NCI-H1105 (cell line): ENCODE data around the gene LCN12.
A peak's percentile ranks its signal among the peaks of the same experiment; 100 is the strongest.
"Not testable (repeated sequence)": the region's sequence is repeated elsewhere in the genome, so short reads cannot be mapped to it uniquely, and the experiment has no call there.

Source experiments
- DNase-seq: peaks from one replicate; lab custom pipeline; 2025; lab: John Stamatoyannopoulos, UW

Gene LCN12

GRCh38 chr9:136991993-136992818 is 40.1 kb downstream of the LCN12 start, which contains the start of gene PAXX:
PAXX (plus strand) TSS chr9:136992422; CDS start chr9:136992444, 22 bp downstream.
- peak; percentile 72 for DNase-seq

- no peak for DNase-seq
These were observed 40.8 kb downstream of the LCN12 start for GRCh38 chr9:136992819-136993369.

GRCh38 chr9:136994180-136994887 is 42.3 kb downstream of the LCN12 start:
- no peak for DNase-seq

- no peak for DNase-seq
These were observed 42.8 kb downstream of the LCN12 start for GRCh38 chr9:136994888-136995230.

- DNase-seq: no peak
These were observed 43.3 kb downstream of the LCN12 start for GRCh38 chr9:136995362-136995761.

GRCh38 chr9:136995772-136996311 is 43.8 kb downstream of the LCN12 start:
- no peak for DNase-seq

GRCh38 chr9:136996361-136997292 is 44.6 kb downstream of the LCN12 start, which contains the start of gene CLIC3:
CLIC3 (minus strand) TSS chr9:136996568; CDS start chr9:136996543, 25 bp downstream.
- DNase-seq: no peak

- DNase-seq: no peak
These were observed 45.3 kb downstream of the LCN12 start for GRCh38 chr9:136997371-136997770.

GRCh38 chr9:136997830-136998234 is 45.8 kb downstream of the LCN12 start:
- DNase-seq: no peak

GRCh38 chr9:137000177-137000930 is 48.3 kb downstream of the LCN12 start:
- no peak for DNase-seq

GRCh38 chr9:137001857-137002645 is 50.0 kb downstream of the LCN12 start:
- DNase-seq: no peak

- DNase-seq: no peak
These were observed 50.6 kb downstream of the LCN12 start for GRCh38 chr9:137002646-137003041.

GRCh38 chr9:137004285-137004684 is 52.2 kb downstream of the LCN12 start:
- not testable (repeated sequence) for DNase-seq
